Psoas muscle (tissue), 8 donors: ENCODE measurements around the gene SLC30A3. TPM values are rescaled to one million over a fixed set of nuclear protein-coding genes. Genes with fewer than 3 reads are reported as not detected.

Experiments
- ATAC-seq, 4 donors: fragments of 200-7000 bp; cut with Tn5 transposase; one replicate each; pipeline ENCODE4 v1.9.1; 2020; ENCODE audit warnings: moderate library complexity in 3 of 4, mild to moderate bottlenecking in 2 of 4
- DNase-seq, 2 donors: peaks; one replicate each; pipeline ENCODE4 v3.0.0-alpha.2; 2020
- H3K27ac ChIP-seq: fragments of 200-600 bp; one replicate; pipeline ENCODE4 v1.8.0; 2022
- H3K27me3 ChIP-seq, 3 donors: fragments of 200-600 bp in 1 of 3; one replicate each; pipeline versions ENCODE4 v1.6.1 to v1.8.0; 2013 to 2022; ENCODE audit warnings: low read length in 2 of 3, mild to moderate bottlenecking in 2 of 3, moderate library complexity in 1 of 3; ENCODE audit not compliant: insufficient read depth in 3 of 3
- H3K36me3 ChIP-seq, 2 donors: fragments of 200-600 bp in 1 of 2; one replicate each; pipeline versions ENCODE4 v1.6.1 to v1.8.0; 2013 to 2022; ENCODE audit warnings: low read depth in 1 of 2, mild to moderate bottlenecking in 1 of 2, moderate library complexity in 1 of 2; ENCODE audit not compliant: insufficient read depth in 1 of 2
- H3K4me1 ChIP-seq: fragments of 200-600 bp; one replicate; pipeline ENCODE4 v1.8.0; 2022
- H3K4me3 ChIP-seq: fragments of 200-600 bp; one replicate; pipeline ENCODE4 v1.8.0; 2022; ENCODE audit warnings: mild to moderate bottlenecking
- H3K9me3 ChIP-seq: fragments of 200-600 bp; one replicate; pipeline ENCODE4 v1.8.0; 2022
- WGBS, 3 donors: extraction: QIAGEN DNeasy Blood & Tissue Kit; methylation state at CpG; one replicate each; pipeline versions ENCODE4 v1.1.6 to v1.1.7; 2013; 5-methylcytosine and 5-hydroxymethylcytosine counted together
- intact Hi-C, 2 donors: fragments of 100-400 bp; cut with DNase I; formaldehyde crosslinking; loops; one replicate each; pipeline versions ENCODE4 v1.11.0 to v1.14.2; 2022
- polyA plus RNA-seq, 3 donors: library from polyadenylated mRNA; stranded (reverse); fragments of 200-250 nt; gene quantifications; one replicate each; pipeline ENCODE4 v1.2.3, GENCODE V29; 2013
- total RNA-seq, 4 donors: library from RNA; stranded (reverse); fragmentation: NEBNext Ultra II Directional in 2 of 4; extraction: Animal tissue kit (Norgen Biotek cat#: 25700) in 2 of 4; gene quantifications; one replicate each; pipeline versions ENCODE4 v1.2.1 to v1.2.4, GENCODE V29; 2021 to 2023
- TF ChIP-seq, protein P1 (sequence below): fragments of 200-600 bp; IDR thresholded peaks from one replicate; pipeline ENCODE4 v1.8.0; 2022; ENCODE audit warnings: antibody characterized with exemption
- donor health status: healthy with polysubstance abuse.
- donor health status: DM: no; HTN: no; CAD: no; lungs with moderate emphysema.
- donor health status: Bipolar disorder and iron deficiency.
- donor health status: healthy.
- donor health status: DM: yes; HTN: yes; CAD: no.
- donor health status: DM: no; HTN: no; CAD: no.
- donor health status: DM: no; HTN: no; CAD: no.
- donor health status: DM: yes; HTN: yes; CAD: no.

SLC30A3 gene
- total and polyA plus RNA-seq, 7 donors = 0.03 to 0.92 (median 0.13) TPM; not detected in 1

DNA sequence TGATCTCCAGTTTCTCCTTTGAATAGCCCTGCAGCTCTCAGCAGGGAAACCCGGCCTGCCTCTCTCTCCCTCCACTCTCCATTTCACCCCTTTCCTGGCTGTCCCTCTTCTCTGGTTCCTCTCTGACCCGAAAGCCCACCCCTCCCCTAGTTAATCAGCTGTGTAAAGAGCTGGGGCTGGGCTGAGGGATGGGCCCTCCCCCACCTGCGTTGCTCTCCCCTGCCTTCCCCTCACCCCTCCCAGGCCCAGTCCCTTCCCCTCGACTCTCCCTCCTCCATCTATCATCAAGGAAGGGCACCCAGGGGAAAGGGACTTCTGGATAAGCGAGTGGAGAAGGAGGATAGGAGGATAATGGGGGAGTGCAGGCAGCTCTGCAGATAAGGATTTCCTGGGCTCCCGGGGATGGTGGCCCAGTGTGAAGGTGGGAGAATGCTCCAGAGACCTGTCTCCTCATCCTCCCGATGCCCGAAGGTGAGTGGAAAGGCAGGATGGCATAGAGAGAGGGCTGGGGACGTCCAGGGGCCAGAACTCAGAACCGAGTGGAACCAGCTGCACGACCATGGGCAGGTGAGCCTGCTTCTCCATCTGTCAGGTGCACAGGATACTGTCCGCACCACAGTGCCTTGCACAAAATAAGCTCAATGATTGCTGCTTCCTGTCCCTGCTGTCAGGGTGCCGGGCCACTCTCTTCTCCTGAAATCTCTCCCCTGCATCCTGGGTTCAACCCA lies 12.0 kb downstream of the SLC30A3 start:
- no peaks in the 10 kb centered on the region for H3K36me3 ChIP-seq
- DNase-seq (no peak), ATAC-seq (no peak)
- no peak overlapping the region for H3K4me3 ChIP-seq
- H3K27me3 ChIP-seq = no peaks in the 10 kb centered on the region
- H3K4me1 ChIP-seq = peaks cover 7% of the 10 kb centered on the region
- intact Hi-C loops = loop anchor here (2.0 kb wide), 2 partner anchors 28 to 52 kb away; no protein-coding TSS in a partner anchor
- H3K9me3 ChIP-seq = no peaks in the 10 kb centered on the region
- H3K27ac ChIP-seq = no peak overlapping the region
- TF ChIP-seq, protein P1, sequence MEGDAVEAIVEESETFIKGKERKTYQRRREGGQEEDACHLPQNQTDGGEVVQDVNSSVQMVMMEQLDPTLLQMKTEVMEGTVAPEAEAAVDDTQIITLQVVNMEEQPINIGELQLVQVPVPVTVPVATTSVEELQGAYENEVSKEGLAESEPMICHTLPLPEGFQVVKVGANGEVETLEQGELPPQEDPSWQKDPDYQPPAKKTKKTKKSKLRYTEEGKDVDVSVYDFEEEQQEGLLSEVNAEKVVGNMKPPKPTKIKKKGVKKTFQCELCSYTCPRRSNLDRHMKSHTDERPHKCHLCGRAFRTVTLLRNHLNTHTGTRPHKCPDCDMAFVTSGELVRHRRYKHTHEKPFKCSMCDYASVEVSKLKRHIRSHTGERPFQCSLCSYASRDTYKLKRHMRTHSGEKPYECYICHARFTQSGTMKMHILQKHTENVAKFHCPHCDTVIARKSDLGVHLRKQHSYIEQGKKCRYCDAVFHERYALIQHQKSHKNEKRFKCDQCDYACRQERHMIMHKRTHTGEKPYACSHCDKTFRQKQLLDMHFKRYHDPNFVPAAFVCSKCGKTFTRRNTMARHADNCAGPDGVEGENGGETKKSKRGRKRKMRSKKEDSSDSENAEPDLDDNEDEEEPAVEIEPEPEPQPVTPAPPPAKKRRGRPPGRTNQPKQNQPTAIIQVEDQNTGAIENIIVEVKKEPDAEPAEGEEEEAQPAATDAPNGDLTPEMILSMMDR = no peak
- 52 to 58% (median 57%) methylated on average over 13 of the region's 13 CpGs for WGBS, 3 donors

DNA sequence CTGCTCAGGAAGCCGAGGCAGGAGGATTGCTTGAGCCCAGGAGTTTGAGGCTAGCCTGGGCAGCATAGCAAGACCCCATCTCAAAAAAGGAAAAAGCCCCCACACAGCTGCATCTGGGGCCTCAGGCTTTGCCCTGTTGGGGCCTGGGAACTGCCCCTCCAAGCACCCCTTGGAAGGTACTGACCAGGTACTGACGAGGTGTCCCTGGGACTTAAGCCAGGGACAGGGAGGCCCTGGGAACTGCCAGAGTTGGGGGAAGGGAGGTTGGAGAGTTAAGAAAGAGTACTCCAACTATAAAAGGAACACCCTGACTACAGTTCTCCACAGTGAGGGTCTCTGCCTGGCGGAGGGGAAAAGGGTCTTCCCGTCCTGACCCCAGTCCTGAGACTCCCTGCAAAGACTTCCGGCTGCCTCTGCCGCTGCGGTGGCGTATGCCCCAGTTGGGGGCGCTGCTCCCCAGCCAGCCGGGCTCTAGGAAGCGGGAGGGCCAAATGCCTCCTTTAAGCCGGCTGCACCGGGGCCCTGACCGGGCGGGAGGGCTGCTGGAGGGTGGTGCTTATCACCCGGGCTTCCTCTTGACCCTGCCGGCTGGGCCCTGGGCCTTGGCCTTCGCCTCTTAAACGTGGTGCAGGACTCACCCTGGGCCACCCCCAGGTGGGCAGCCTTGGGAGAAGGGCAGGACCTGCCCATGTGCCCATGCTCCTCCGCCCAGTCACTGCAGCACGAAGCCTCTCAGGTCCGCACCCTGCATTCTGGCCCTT lies 12.8 kb downstream of the SLC30A3 start:
- peak; percentile 57 to 81 for DNase-seq
- Histone ChIP-seq H3K4me1 (peaks cover 7% of the 10 kb centered on the region), H3K27me3 (no peaks in the 10 kb centered on the region), H3K36me3 (no peaks in the 10 kb centered on the region), H3K27ac (no peak overlapping the region), H3K4me3 (no peak overlapping the region), H3K9me3 (no peaks in the 10 kb centered on the region)
- 15 to 27% (median 20%) methylated on average over 18 to 22 of the region's 22 CpGs for WGBS, 3 donors
- TF ChIP-seq, protein P1 = peak; percentile 77
- ATAC-seq = peak; percentile 86 to 92 (median 89)
- intact Hi-C loops = loop anchor here (2.0 kb wide), 2 partner anchors 29 to 53 kb away; no protein-coding TSS in a partner anchor

GRCh38 chr2:27249159-27249890 lies 13.5 kb downstream of the SLC30A3 start:
- intact Hi-C loops = no loop called here
- 54 to 55% (median 54%) methylated on average over 12 of the region's 12 CpGs for WGBS, 3 donors
- DNase-seq = no peak

GRCh38 chr2:27247893-27248292 lies 15.0 kb downstream of the SLC30A3 start:
- WGBS, 3 donors = 59 to 76% (median 71%) methylated on average over 4 of the region's 4 CpGs
- peaks cover 7% of the 10 kb centered on the region for H3K4me1 ChIP-seq
- H3K27ac ChIP-seq = no peak overlapping the region
- no peak overlapping the region for H3K4me3 ChIP-seq
- no peaks in the 10 kb centered on the region for H3K27me3 ChIP-seq
- ATAC-seq (no peak), DNase-seq (no peak)
- intact Hi-C loops = no loop called here
- TF ChIP-seq, protein P1 = no peak
- no peaks in the 10 kb centered on the region for H3K9me3 ChIP-seq
- peaks cover 0 to 21% of the 10 kb centered on the region in 2 donors for H3K36me3 ChIP-seq

More at GRCh38 chr2:27249159-27249890, 13.5 kb downstream of the SLC30A3 start:
- Histone ChIP-seq H3K9me3 (no peaks in the 10 kb centered on the region), H3K4me3 (no peak overlapping the region), H3K36me3 (peaks cover 0 to 7% of the 10 kb centered on the region in 2 donors), H3K4me1 (peaks cover 7% of the 10 kb centered on the region), H3K27me3 (no peaks in the 10 kb centered on the region), H3K27ac (no peak overlapping the region)
- TF ChIP-seq, protein P1 = no peak
- ATAC-seq = peak in 1 of 4 donors; percentile 5
